Liver (tissue), 9 donors: ENCODE results near the gene RABL3. TPM values are rescaled to one million over a fixed set of nuclear protein-coding genes. Genes with fewer than 3 reads are reported as not detected.
"Not testable (repeated sequence)": the region's sequence is repeated elsewhere in the genome, so short reads cannot be mapped to it uniquely, and the experiment has no call there.

ENCODE experiments used
- DNase-seq: peaks from one replicate; pipeline ENCODE4 v3.0.0-alpha.2; 2017; ENCODE audit warnings: low spot score
- H3K27ac ChIP-seq, 2 donors: one replicate each; pipeline ENCODE4 v1.7.0; 2013; ENCODE audit warnings: inconsistent platforms in 2 of 2, low read length in 2 of 2, control low read depth in 1 of 2, low read depth in 1 of 2, mild to moderate bottlenecking in 1 of 2
- H3K27me3 ChIP-seq, 4 donors: one replicate each; pipeline versions ENCODE4 v1.6.1 to v1.7.0; 2013; ENCODE audit warnings: low read length in 3 of 4, inconsistent platforms in 1 of 4, mild to moderate bottlenecking in 1 of 4, moderate library complexity in 1 of 4; ENCODE audit not compliant: control insufficient read depth in 4 of 4, insufficient read depth in 4 of 4
- H3K36me3 ChIP-seq, 4 donors: one replicate each; pipeline versions ENCODE4 v1.6.1 to v1.7.0; 2013; ENCODE audit warnings: low read length in 3 of 4, mild to moderate bottlenecking in 3 of 4, low read depth in 1 of 4, moderate library complexity in 1 of 4; ENCODE audit not compliant: control insufficient read depth in 4 of 4, insufficient read depth in 3 of 4
- H3K4me1 ChIP-seq, 4 donors: one replicate each; pipeline versions ENCODE4 v1.6.1 to v1.7.0; 2013; ENCODE audit warnings: low read length in 3 of 4, mild to moderate bottlenecking in 3 of 4, moderate library complexity in 1 of 4; ENCODE audit not compliant: control insufficient read depth in 4 of 4, insufficient read depth in 4 of 4
- H3K4me3 ChIP-seq, 3 donors: one replicate each; pipeline versions ENCODE4 v1.6.1 to v1.7.0; 2013; ENCODE audit warnings: low read length in 3 of 3, control low read depth in 1 of 3, low read depth in 1 of 3, mild to moderate bottlenecking in 1 of 3
- H3K9ac ChIP-seq, 2 donors: one replicate each; pipeline ENCODE4 v1.7.0; 2013; ENCODE audit warnings: low read length in 2 of 2, mild to moderate bottlenecking in 2 of 2, moderate library complexity in 2 of 2, control low read depth in 1 of 2, low read depth in 1 of 2
- H3K9me3 ChIP-seq, 4 donors: one replicate each; pipeline versions ENCODE4 v1.6.1 to v1.7.0; 2013; ENCODE audit warnings: low read length in 3 of 4; ENCODE audit not compliant: control insufficient read depth in 4 of 4
- CTCF ChIP-seq: fragments of 150-350 bp; IDR thresholded peaks from 2 replicates; pipeline ENCODE4 v1.5.1; 2017; ENCODE audit warnings: improper control_type of control experiment, low read depth, low read length; ENCODE audit not compliant: missing input control
- EGR1 ChIP-seq, 2 donors: IDR thresholded peaks; 2 replicates each; pipeline ENCODE4 v1.6.1; 2016 to 2018; ENCODE audit warnings: antibody characterized with exemption in 2 of 2, low read depth in 2 of 2
- HNF4G ChIP-seq: IDR thresholded peaks from 2 replicates; pipeline ENCODE4 v1.6.1; 2016; ENCODE audit warnings: antibody characterized with exemption
- JUND ChIP-seq, 2 donors: IDR thresholded peaks; 2 replicates each; pipeline ENCODE4 v1.6.1; 2016; ENCODE audit warnings: antibody characterized with exemption in 2 of 2
- RAD21 ChIP-seq, 2 donors: IDR thresholded peaks; 2 replicates each; pipeline ENCODE4 v1.6.1; 2016; ENCODE audit warnings: antibody characterized with exemption in 2 of 2, mild to moderate bottlenecking in 2 of 2
- REST ChIP-seq: IDR thresholded peaks from 2 replicates; pipeline ENCODE4 v1.6.1; 2016; ENCODE audit warnings: antibody characterized with exemption, mild to moderate bottlenecking
- RXRA ChIP-seq, 2 donors: IDR thresholded peaks; 2 replicates each; pipeline ENCODE4 v1.6.1; 2017 to 2018; ENCODE audit warnings: antibody characterized with exemption in 2 of 2, mild to moderate bottlenecking in 1 of 2
- TAF1 ChIP-seq: conservative IDR thresholded peaks from 2 replicates; pipeline ENCODE4 v1.6.1; 2016; ENCODE audit warnings: antibody characterized with exemption, mild to moderate bottlenecking
- ZBTB33 ChIP-seq: IDR thresholded peaks from 2 replicates; pipeline ENCODE4 v1.6.1; 2016; ENCODE audit warnings: antibody characterized with exemption
- WGBS: extraction: QIAGEN DNeasy Blood & Tissue Kit; methylation state at CpG from one replicate; pipeline ENCODE4 v1.1.7; 2013; 5-methylcytosine and 5-hydroxymethylcytosine counted together
- polyA plus RNA-seq, 2 donors: library from polyadenylated mRNA; stranded (reverse) in 1 of 2; unstranded in 1 of 2; fragments of 200-250 nt in 1 of 2; fragments of >200 nt in 1 of 2; fragmentation: Nextera tagmentation in 1 of 2; extraction: Ambion mirVana in 1 of 2; gene quantifications; one replicate each; pipeline versions ENCODE4 v1.2.1 to v1.2.3, GENCODE V29; 2013 to 2015
- total RNA-seq, 2 donors: library from RNA; depleted of rRNA; stranded (reverse); fragments of >200 nt; gene quantifications; one replicate each; pipeline ENCODE4 v1.2.3, GENCODE V29; 2014
- donor health status: healthy.
- donor health status: healthy.
- donor health status: healthy.
- donor health status: healthy.
- donor health status: healthy.

The RABL3 gene
- total and polyA plus RNA-seq, 4 donors: 8.6 to 14.1 (median 13.1) TPM

GRCh38 chr3:120640231-120640630 is 102.1 kb downstream of the RABL3 start:
- no peak for TF ChIP-seq CTCF
- TF ChIP-seq ZBTB33: no peak
- TF ChIP-seq HNF4G: no peak
- TF ChIP-seq JUND (IDR thresholded peaks at IDR 0.05): no peak
- no peak for TF ChIP-seq REST
- peaks cover 4 to 72% (median 62%) of the 10 kb centered on the region in 4 donors for H3K36me3 ChIP-seq
- WGBS: 51% methylated on average over 1 of the region's 1 CpG

GRCh38 chr3:120638820-120639219 is 103.5 kb downstream of the RABL3 start:
- Histone ChIP-seq H3K4me1 (peaks cover 0 to 23% (median 5%) of the 10 kb centered on the region in 4 donors), H3K36me3 (peaks cover 4 to 66% (median 58%) of the 10 kb centered on the region in 4 donors)
- not testable (repeated sequence) for H3K27me3 ChIP-seq, H3K9me3 ChIP-seq, H3K9ac ChIP-seq, DNase-seq, H3K4me3 ChIP-seq, H3K27ac ChIP-seq
- 96% methylated on average over 4 of the region's 4 CpGs for WGBS

More at GRCh38 chr3:120640231-120640630, 102.1 kb downstream of the RABL3 start:
- H3K4me3 ChIP-seq: no peak overlapping the region
- H3K27me3 ChIP-seq: no peaks in the 10 kb centered on the region
- no peak overlapping the region for H3K27ac ChIP-seq
- no peak overlapping the region for H3K9ac ChIP-seq
- no peaks in the 10 kb centered on the region for H3K9me3 ChIP-seq
- DNase-seq: no peak
- peaks cover 0 to 23% (median 5%) of the 10 kb centered on the region in 4 donors for H3K4me1 ChIP-seq

GRCh38 chr3:120637851-120638559 is 104.3 kb downstream of the RABL3 start:
- TF ChIP-seq CTCF (no peak), RXRA (IDR thresholded peaks at IDR 0.05) (no peak), HNF4G (no peak), ZBTB33 (no peak), EGR1 (IDR thresholded peaks at IDR 0.05; ENCODE audit: low read depth in 2 of 2) (no peak), RAD21 (IDR thresholded peaks at IDR 0.05) (no peak), TAF1 (no peak)
- peak overlapping the region in 1 of 2 donors; percentile 19 for H3K27ac ChIP-seq
- peaks cover 0 to 23% (median 5%) of the 10 kb centered on the region in 4 donors for H3K4me1 ChIP-seq
- no peak for DNase-seq
- 88% methylated on average over 6 of the region's 6 CpGs for WGBS
- no peaks in the 10 kb centered on the region for H3K27me3 ChIP-seq
- no peak overlapping the region for H3K4me3 ChIP-seq
- no peaks in the 10 kb centered on the region for H3K9me3 ChIP-seq
- H3K9ac ChIP-seq: no peak overlapping the region
- H3K36me3 ChIP-seq: peaks cover 4 to 71% (median 59%) of the 10 kb centered on the region in 4 donors
